WTC11 (cell line): ENCODE data around the gene DZANK1. TPM values are rescaled to one million over a fixed set of nuclear protein-coding genes. Genes with fewer than 3 reads are reported as not detected.
"Not testable (repeated sequence)": the region's sequence is repeated elsewhere in the genome, so short reads cannot be mapped to it uniquely, and the experiment has no call there.

Experiments used
- ATAC-seq: fragments of 200-7000 bp; cut with Tn5 transposase; 2 replicates; pipeline ENCODE4 v1.10.0; 2021; ENCODE audit warnings: mild to moderate bottlenecking, moderate library complexity
- CTCF ChIA-PET: fragments of 300-600 bp; sonication (Branson Sonifier 250); formaldehyde crosslinking; loops from one replicate; lab custom pipeline; 2021; ENCODE audit warnings: antibody characterized with exemption; lab: Charles Lee
- POLR2A ChIA-PET: fragments of 350-600 bp; sonication (Branson Sonifier 250); formaldehyde crosslinking; loops from one replicate; lab custom pipeline; 2021; ENCODE audit warnings: antibody characterized with exemption; lab: Charles Lee
- DNase-seq: peaks from one replicate; pipeline ENCODE4 v3.0.0; 2021; ENCODE audit warnings: low spot score
- H3K27ac Mint-ChIP-seq: 2 replicates; pipeline ENCODE4 v1.8.0; 2021; ENCODE audit warnings: mixed read lengths
- H3K27me3 Mint-ChIP-seq: 2 replicates; pipeline ENCODE4 v1.8.0; 2021; ENCODE audit warnings: low read depth, mild to moderate bottlenecking, moderate library complexity, mixed read lengths
- H3K36me3 Mint-ChIP-seq: 2 replicates; pipeline ENCODE4 v1.8.0; 2021; ENCODE audit warnings: mixed read lengths
- H3K4me1 Mint-ChIP-seq: 2 replicates; pipeline ENCODE4 v1.8.0; 2022; ENCODE audit warnings: mixed read lengths
- H3K4me3 Mint-ChIP-seq: 2 replicates; pipeline ENCODE4 v1.8.0; 2021; ENCODE audit warnings: mild to moderate bottlenecking, moderate library complexity, mixed read lengths
- H3K9me3 Mint-ChIP-seq: 2 replicates; pipeline ENCODE4 v1.8.0; 2021; ENCODE audit warnings: mixed read lengths
- ATF1 ChIP-seq: sonication (generic); formaldehyde crosslinking; IDR thresholded peaks from 2 replicates; pipeline ENCODE4 v1.8.1; 2023; ENCODE audit warnings: mild to moderate bottlenecking, moderate library complexity, missing genetic modification reagents
- EMX1 ChIP-seq: fragments of 250-450 bp; sonication (Bioruptor Pico); IDR thresholded peaks from 2 replicates; pipeline ENCODE4 v1.8.0; 2021; ENCODE audit warnings: mild to moderate bottlenecking
- ETV6 ChIP-seq: sonication (generic); formaldehyde crosslinking; IDR thresholded peaks from 2 replicates; pipeline ENCODE4 v1.8.1; 2022; ENCODE audit warnings: mild to moderate bottlenecking, missing genetic modification reagents
- JUN ChIP-seq: sonication (generic); formaldehyde crosslinking; IDR thresholded peaks from 2 replicates; pipeline ENCODE4 v1.8.0; 2023; ENCODE audit warnings: mild to moderate bottlenecking, missing genetic modification reagents
- MLX ChIP-seq: sonication (generic); formaldehyde crosslinking; IDR thresholded peaks from 2 replicates; pipeline ENCODE4 v1.8.1; 2023; ENCODE audit warnings: mild to moderate bottlenecking, missing genetic modification reagents, moderate library complexity
- NFATC4 ChIP-seq: fragments of 250-450 bp; sonication (Bioruptor Pico); IDR thresholded peaks from 2 replicates; pipeline ENCODE4 v1.9.0; 2021; ENCODE audit warnings: mild to moderate bottlenecking
- NFYB ChIP-seq: sonication (generic); formaldehyde crosslinking; conservative IDR thresholded peaks from 2 replicates; pipeline ENCODE4 v1.8.0; 2022; ENCODE audit warnings: low read depth, missing genetic modification reagents
- NR2C2 ChIP-seq: sonication (generic); formaldehyde crosslinking; IDR thresholded peaks from 2 replicates; pipeline ENCODE4 v1.8.0; 2022; ENCODE audit warnings: mild to moderate bottlenecking, missing genetic modification reagents
- RELA ChIP-seq: sonication (generic); formaldehyde crosslinking; IDR thresholded peaks from 2 replicates; pipeline ENCODE4 v1.8.1; 2022; ENCODE audit warnings: missing genetic modification reagents, mild to moderate bottlenecking, borderline replicate concordance
- SMAD3 ChIP-seq: sonication (generic); formaldehyde crosslinking; IDR thresholded peaks from 2 replicates; pipeline ENCODE4 v1.8.0; 2022; ENCODE audit warnings: missing genetic modification reagents, mild to moderate bottlenecking, borderline replicate concordance
- SMAD4 ChIP-seq: sonication (generic); formaldehyde crosslinking; IDR thresholded peaks from 2 replicates; pipeline ENCODE4 v1.8.0; 2022; ENCODE audit warnings: mild to moderate bottlenecking, missing genetic modification reagents
- SP1 ChIP-seq: sonication (generic); formaldehyde crosslinking; conservative IDR thresholded peaks from 2 replicates; pipeline ENCODE4 v1.8.1; 2022; ENCODE audit warnings: missing genetic modification reagents
- TCF7 ChIP-seq: sonication (generic); formaldehyde crosslinking; IDR thresholded peaks from 2 replicates; pipeline ENCODE4 v1.8.0; 2022; ENCODE audit warnings: mild to moderate bottlenecking, low read depth, missing genetic modification reagents, moderate library complexity
- TP53 ChIP-seq: sonication (generic); formaldehyde crosslinking; IDR thresholded peaks from 2 replicates; pipeline ENCODE4 v1.8.1; 2023; ENCODE audit warnings: mild to moderate bottlenecking, missing genetic modification reagents
- ZNF121 ChIP-seq: sonication (generic); formaldehyde crosslinking; IDR thresholded peaks from 2 replicates; pipeline ENCODE4 v1.8.0; 2023; ENCODE audit warnings: missing genetic modification reagents
- ZNF138 ChIP-seq: sonication (generic); formaldehyde crosslinking; conservative IDR thresholded peaks from 2 replicates; pipeline ENCODE4 v1.8.1; 2022; ENCODE audit warnings: mild to moderate bottlenecking, moderate library complexity, missing genetic modification reagents
- ZNF232 ChIP-seq: sonication (generic); formaldehyde crosslinking; IDR thresholded peaks from 2 replicates; pipeline ENCODE4 v1.8.0; 2022; ENCODE audit warnings: mild to moderate bottlenecking, missing genetic modification reagents
- ZNF263 ChIP-seq: sonication (generic); formaldehyde crosslinking; IDR thresholded peaks from 2 replicates; pipeline ENCODE4 v1.8.1; 2022; ENCODE audit warnings: low read depth, mild to moderate bottlenecking, moderate library complexity, missing genetic modification reagents
- ZNF425 ChIP-seq: fragments of 250-450 bp; sonication (Bioruptor Pico); conservative IDR thresholded peaks from 2 replicates; pipeline ENCODE4 v1.9.0; 2021; ENCODE audit warnings: mild to moderate bottlenecking
- total RNA-seq: library from RNA; stranded (reverse); gene quantifications from 3 replicates; pipeline ENCODE4 v1.2.3, GENCODE V29; 2021
- TF ChIP-seq, protein P1 (sequence below): fragments of 200-600 bp; IDR thresholded peaks from 2 replicates; pipeline ENCODE4 v1.8.0; 2022; ENCODE audit warnings: antibody characterized with exemption
- TF ChIP-seq, protein P2 (sequence below): sonication (generic); formaldehyde crosslinking; IDR thresholded peaks from 2 replicates; pipeline ENCODE4 v1.8.0; 2022; ENCODE audit warnings: mild to moderate bottlenecking, missing genetic modification reagents

DZANK1 gene
- total RNA-seq, 1 experiment from 2014 or later = 6.1 TPM

GRCh38 chr20:18506744-18507143, 39.9 kb upstream of the DZANK1 start:
- no peak for ATAC-seq
- no peaks in the 10 kb centered on the region for H3K9me3 Mint-ChIP-seq
- ChIA-PET CTCF (interaction anchor here (0.9 to 1.8 kb wide), 5 partner anchors 10 to 103 kb away, joined by 3 to 9 read pairs (median 5); partner anchors contain the start of genes DZANK1, POLR3F and RBBP9), POLR2A (interaction anchor here (0.5 to 2.9 kb wide), 10 partner anchors 10 to 247 kb away, joined by 3 to 43 read pairs (median 6); partner anchors contain the start of genes DZANK1, POLR3F, RBBP9 and SMIM26)
- no peak for TF ChIP-seq NR2C2 (CRISPR knock-in tag)
- no peak for DNase-seq
- peaks cover 17% of the 10 kb centered on the region for H3K27me3 Mint-ChIP-seq
- peak overlapping the region; percentile 97 for H3K4me3 Mint-ChIP-seq
- H3K27ac Mint-ChIP-seq = peak overlapping the region; percentile 100
- peaks cover 19% of the 10 kb centered on the region for H3K4me1 Mint-ChIP-seq
- peaks cover 18% of the 10 kb centered on the region for H3K36me3 Mint-ChIP-seq

GRCh38 chr20:18504479-18505060, 37.7 kb upstream of the DZANK1 start:
- Mint-ChIP-seq H3K27me3 (peaks cover 17% of the 10 kb centered on the region), H3K9me3 (no peaks in the 10 kb centered on the region), H3K36me3 (no peaks in the 10 kb centered on the region), H3K4me3 (no peak overlapping the region), H3K27ac (peak overlapping the region; percentile 57; the same call in 1 of the 2 replicates), H3K4me1 (peaks cover 19% of the 10 kb centered on the region)
- POLR2A ChIA-PET = no interaction called here
- CTCF ChIA-PET = no interaction called here
- DNase-seq (peak; percentile 12), ATAC-seq (no peak)
- no peak for TF ChIP-seq ATF1 (CRISPR knock-in tag)
- TF ChIP-seq ETV6 = no peak
- TF ChIP-seq ZNF121 (CRISPR knock-in tag) = no peak
- TF ChIP-seq, protein P1, sequence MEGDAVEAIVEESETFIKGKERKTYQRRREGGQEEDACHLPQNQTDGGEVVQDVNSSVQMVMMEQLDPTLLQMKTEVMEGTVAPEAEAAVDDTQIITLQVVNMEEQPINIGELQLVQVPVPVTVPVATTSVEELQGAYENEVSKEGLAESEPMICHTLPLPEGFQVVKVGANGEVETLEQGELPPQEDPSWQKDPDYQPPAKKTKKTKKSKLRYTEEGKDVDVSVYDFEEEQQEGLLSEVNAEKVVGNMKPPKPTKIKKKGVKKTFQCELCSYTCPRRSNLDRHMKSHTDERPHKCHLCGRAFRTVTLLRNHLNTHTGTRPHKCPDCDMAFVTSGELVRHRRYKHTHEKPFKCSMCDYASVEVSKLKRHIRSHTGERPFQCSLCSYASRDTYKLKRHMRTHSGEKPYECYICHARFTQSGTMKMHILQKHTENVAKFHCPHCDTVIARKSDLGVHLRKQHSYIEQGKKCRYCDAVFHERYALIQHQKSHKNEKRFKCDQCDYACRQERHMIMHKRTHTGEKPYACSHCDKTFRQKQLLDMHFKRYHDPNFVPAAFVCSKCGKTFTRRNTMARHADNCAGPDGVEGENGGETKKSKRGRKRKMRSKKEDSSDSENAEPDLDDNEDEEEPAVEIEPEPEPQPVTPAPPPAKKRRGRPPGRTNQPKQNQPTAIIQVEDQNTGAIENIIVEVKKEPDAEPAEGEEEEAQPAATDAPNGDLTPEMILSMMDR = no peak
- no peak for TF ChIP-seq ZNF263 (CRISPR knock-in tag)
- TF ChIP-seq MLX (CRISPR knock-in tag) = no peak
- TF ChIP-seq JUN (CRISPR knock-in tag) = no peak
- no peak for TF ChIP-seq TP53
- TF ChIP-seq ZNF138 (CRISPR knock-in tag) = no peak
- no peak for TF ChIP-seq SMAD3
- no peak for TF ChIP-seq NR2C2 (CRISPR knock-in tag)
- TF ChIP-seq NFATC4 (CRISPR knock-in tag) = no peak
- no peak for TF ChIP-seq TCF7 (CRISPR knock-in tag)
- no peak for TF ChIP-seq SMAD4 (CRISPR knock-in tag)
- TF ChIP-seq ZNF232 = no peak

DNA sequence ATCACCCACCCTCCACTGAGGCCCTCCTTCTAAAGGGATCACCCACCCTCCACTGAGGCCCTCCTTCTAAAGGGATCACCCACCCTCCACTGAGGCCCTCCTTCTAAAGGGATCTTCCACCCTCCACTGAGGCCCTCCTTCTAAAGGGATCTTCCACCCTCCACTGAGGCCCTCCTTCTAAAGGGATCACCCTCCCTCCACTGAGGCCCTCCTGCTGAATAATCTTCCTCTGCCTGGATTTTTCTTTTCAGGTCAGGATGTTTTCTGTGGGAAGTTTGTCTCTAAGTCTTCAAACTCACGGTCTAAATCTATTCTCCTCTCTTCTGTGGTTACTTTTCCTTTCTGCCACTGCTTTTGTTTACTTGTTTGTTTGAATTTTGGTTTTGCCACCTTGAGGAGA, 34.8 kb upstream of the DZANK1 start:
- DNase-seq, H3K36me3 Mint-ChIP-seq, POLR2A ChIA-PET, H3K27ac Mint-ChIP-seq, H3K4me3 Mint-ChIP-seq, H3K4me1 Mint-ChIP-seq, ATAC-seq, CTCF ChIA-PET, H3K9me3 Mint-ChIP-seq: not testable (repeated sequence)
- H3K27me3 Mint-ChIP-seq = peaks cover 17% of the 10 kb centered on the region

- ChIA-PET CTCF (interaction anchor here (1.4 to 1.5 kb wide), 2 partner anchors 10 to 61 kb away, joined by 5 to 6 read pairs; no protein-coding TSS in a partner anchor), POLR2A (interaction anchor here (1.6 to 3.3 kb wide), 2 partner anchors 10 to 30 kb away, joined by 6 to 43 read pairs; partner anchors contain the start of genes DZANK1, POLR3F and SEC23B)
- ATAC-seq (no peak), DNase-seq (no peak)
- Mint-ChIP-seq H3K4me1 (peaks cover 12% of the 10 kb centered on the region), H3K4me3 (peak overlapping the region; percentile 98), H3K27me3 (peaks cover 4% of the 10 kb centered on the region; the same call in 1 of the 2 replicates), H3K36me3 (peaks cover 9% of the 10 kb centered on the region), H3K9me3 (no peaks in the 10 kb centered on the region), H3K27ac (no peak overlapping the region)
- TF ChIP-seq SP1 (no peak), NFYB (CRISPR knock-in tag) (no peak), EMX1 (CRISPR knock-in tag) (no peak), JUN (CRISPR knock-in tag) (no peak), RELA (CRISPR knock-in tag) (no peak), ETV6 (no peak), ZNF425 (CRISPR knock-in tag) (no peak), MLX (CRISPR knock-in tag) (no peak), ATF1 (CRISPR knock-in tag) (no peak)
- TF ChIP-seq, protein P2, sequence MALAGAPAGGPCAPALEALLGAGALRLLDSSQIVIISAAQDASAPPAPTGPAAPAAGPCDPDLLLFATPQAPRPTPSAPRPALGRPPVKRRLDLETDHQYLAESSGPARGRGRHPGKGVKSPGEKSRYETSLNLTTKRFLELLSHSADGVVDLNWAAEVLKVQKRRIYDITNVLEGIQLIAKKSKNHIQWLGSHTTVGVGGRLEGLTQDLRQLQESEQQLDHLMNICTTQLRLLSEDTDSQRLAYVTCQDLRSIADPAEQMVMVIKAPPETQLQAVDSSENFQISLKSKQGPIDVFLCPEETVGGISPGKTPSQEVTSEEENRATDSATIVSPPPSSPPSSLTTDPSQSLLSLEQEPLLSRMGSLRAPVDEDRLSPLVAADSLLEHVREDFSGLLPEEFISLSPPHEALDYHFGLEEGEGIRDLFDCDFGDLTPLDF (CRISPR knock-in tag) = no peak
These were observed 30.8 kb upstream of the DZANK1 start for GRCh38 chr20:18497603-18498002.
